NCI-H1092 treated with DMSO at 0.1 percent for 48 hours (cell line): ENCODE data around the gene LMO2.
"Not testable (repeated sequence)": the region's sequence is repeated elsewhere in the genome, so short reads cannot be mapped to it uniquely, and the experiment has no call there.

ENCODE experiments used
- DNase-seq: peaks from one replicate; lab custom pipeline; 2025; lab: John Stamatoyannopoulos, UW

Gene LMO2

GRCh38 chr11:33861386-33861785, 30.5 kb downstream of the LMO2 start:
- peak; percentile 74 for DNase-seq

DNA sequence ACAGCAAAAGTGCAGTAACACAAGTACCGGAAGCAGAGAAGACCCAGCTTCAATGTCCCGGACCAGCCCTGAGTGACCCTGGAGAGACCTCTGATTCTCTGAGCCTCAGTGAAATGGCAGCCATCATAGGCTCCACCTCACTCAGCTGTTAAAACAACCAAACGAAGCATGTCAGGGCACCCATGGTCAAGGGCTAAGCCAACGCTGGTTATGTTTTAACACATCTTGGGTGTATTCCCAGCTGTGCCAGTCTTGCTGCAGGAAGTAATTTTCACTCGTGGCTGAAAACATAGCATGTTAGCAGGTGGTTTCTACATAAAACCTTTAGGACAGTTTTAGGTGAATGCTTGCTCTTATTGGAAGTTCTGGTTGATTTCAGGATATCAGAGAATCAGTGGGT, 30.9 kb downstream of the LMO2 start:
- DNase-seq: peak; percentile 73

DNA sequence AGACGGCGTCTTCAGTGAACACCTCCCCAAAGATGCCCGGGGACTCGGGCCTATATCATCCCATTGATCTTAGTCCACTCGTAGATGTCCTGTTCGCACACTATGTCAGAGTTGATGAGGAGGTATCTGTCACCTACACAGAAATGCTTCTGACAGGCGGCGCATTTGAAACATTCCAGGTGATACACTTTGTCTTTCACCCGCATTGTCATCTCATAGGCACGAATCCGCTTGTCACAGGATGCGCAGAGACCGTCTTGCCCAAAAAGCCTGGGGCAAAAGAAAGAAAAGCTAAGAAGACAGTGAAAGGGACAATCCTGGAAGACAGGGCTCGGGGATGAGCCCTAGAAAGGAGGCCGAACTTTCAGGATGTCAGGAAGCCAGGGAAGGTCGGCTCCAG, 32.6 kb downstream of the LMO2 start:
- no peak for DNase-seq

DNA sequence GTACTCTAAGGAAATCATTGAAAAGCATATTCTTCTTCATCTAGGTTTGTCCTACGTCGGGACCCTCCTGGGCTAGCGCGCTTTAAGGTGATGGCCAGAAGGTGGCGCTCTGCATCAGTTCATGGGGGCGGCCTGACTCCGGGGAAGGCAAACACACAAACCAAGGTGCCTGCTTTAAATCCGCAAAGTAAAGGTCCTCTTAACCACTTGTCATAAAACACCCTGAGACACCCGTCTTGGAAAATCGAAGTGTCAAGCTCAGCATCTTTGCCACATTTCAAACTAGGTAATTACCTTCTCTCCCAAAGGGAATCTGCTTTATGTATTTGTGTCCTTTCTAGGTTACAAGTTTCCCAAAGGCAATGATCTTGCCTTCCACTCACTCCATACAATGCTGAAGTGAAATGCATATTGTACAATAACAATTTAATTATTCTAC, 33.9 kb downstream of the LMO2 start:
- peak; percentile 64 for DNase-seq

DNA sequence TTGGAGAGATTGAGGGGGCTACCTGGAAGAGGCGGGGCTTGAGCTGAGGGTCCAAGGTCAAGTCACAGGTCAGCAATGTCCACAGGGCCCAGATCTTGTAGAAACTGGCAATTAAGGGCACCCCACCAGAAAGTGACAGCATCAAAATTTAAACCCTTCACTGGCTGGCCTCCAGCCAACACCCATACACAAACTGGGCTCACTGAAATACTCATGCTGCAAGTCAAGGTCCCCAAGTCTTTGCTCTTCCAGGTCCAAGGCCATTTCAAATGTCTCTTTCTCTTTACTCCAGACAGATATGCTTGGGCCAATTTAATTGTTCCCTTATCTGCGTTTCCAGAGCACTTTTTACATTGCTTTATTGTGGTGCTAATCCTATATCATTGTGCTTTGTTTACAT, 36.4 kb downstream of the LMO2 start:
- DNase-seq: no peak

GRCh38 chr11:33848717-33849390, 43.0 kb downstream of the LMO2 start:
- no peak for DNase-seq

GRCh38 chr11:33847251-33847650, 44.6 kb downstream of the LMO2 start:
- DNase-seq: no peak

DNA sequence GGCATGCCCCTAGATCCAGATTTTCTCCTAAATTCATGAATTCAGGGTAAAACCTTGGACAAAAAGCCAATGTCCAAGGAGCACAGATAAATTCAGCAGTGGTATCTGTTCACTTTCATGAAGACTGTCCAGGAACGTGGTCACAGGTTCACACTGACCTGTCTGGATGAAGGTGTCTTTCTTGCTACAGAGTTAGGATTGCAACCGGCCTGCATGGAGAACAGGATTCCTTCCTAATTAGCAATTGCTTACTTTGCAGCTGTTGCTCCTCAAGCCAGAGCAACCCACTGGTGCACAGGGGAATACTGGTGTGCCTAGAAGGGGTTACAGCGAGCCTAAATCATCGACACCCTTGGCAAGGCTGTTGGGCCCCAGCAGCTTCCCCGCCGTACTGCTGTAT, 47.6 kb downstream of the LMO2 start:
- no peak for DNase-seq

DNA sequence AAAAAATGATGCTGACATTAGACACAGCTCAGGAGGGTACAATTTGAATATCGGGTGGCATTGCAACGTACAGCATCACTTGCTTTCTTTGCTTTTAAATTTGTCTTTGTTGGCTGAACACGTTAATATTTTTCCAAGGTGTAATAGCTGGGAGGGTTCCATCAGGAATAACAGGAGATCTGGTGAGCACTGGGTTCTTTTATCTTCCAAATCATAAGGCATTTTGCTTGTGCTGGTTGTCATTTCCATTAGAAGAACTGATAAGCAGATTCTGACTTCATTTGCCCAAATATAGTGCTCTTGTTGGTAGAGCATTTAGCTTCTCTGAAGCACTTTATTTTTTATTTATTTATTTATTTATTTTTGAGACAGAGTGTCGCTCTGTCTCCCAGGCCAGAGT, 48.9 kb downstream of the LMO2 start:
- DNase-seq: no peak

- peak; percentile 16 for DNase-seq
Measured at GRCh38 chr11:33842236-33842915, 49.5 kb downstream of the LMO2 start.

- DNase-seq: not testable (repeated sequence)
Measured at GRCh38 chr11:33838234-33838633, 53.6 kb downstream of the LMO2 start.

DNA sequence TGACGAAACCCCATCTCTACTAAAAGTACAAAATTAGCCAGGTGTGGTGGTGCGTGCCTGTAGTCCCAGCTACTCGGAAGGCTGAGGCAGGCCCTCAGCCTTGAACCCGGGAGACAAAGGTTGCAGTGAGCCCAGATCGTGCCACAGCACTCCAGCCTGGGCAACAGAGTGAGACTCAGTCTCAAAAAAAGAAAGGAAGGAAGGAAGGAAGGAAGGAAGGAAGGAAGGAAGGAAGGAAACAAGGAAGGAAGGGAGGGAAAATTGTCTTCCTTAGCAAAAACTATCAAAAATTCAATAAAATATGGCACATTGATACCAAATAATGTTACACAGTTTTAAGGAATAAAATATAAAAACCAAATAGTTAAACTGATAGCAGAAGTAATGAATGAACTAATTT, 54.5 kb downstream of the LMO2 start:
- not testable (repeated sequence) for DNase-seq

- DNase-seq: peak; percentile 41
Measured at GRCh38 chr11:33835143-33835878, 56.6 kb downstream of the LMO2 start.

- DNase-seq: no peak
Measured at GRCh38 chr11:33832676-33833075, 59.2 kb downstream of the LMO2 start.

- no peak for DNase-seq
Measured at GRCh38 chr11:33830903-33831648, 60.8 kb downstream of the LMO2 start.

- peak; percentile 55 for DNase-seq
Measured at GRCh38 chr11:33829430-33830141, 62.3 kb downstream of the LMO2 start.

- no peak for DNase-seq
Measured at GRCh38 chr11:33828604-33829429, 63.1 kb downstream of the LMO2 start.

GRCh38 chr11:33827206-33827605, 64.7 kb downstream of the LMO2 start:
- no peak for DNase-seq

GRCh38 chr11:33825854-33826560, 65.9 kb downstream of the LMO2 start:
- no peak for DNase-seq

GRCh38 chr11:33822981-33823380, 68.9 kb downstream of the LMO2 start:
- DNase-seq: not testable (repeated sequence)
